Endothelial cell of umbilical vein (primary cell): Measurements from ENCODE around the gene ETFBKMT. TPM values are rescaled to one million over a fixed set of nuclear protein-coding genes. Genes with fewer than 3 reads are reported as not detected.

ENCODE experiments used
- BruUV-seq: library from RNA; stranded (reverse); fragments of 400-500 nt; replicated peaks from 2 replicates; lab custom pipeline; 2021; lab: Mats Ljungman, UMichigan
- CTCF ChIA-PET: fragments of 300-600, 350-600 bp; sonication (Branson Sonifier 250); formaldehyde crosslinking; loops from one replicate; lab custom pipeline; 2021; ENCODE audit warnings: antibody characterized with exemption, inconsistent platforms; lab: Charles Lee
- POLR2A ChIA-PET: fragments of 300-600, 350-600 bp; sonication (Branson Sonifier 250); formaldehyde crosslinking; loops from one replicate; lab custom pipeline; 2021; ENCODE audit warnings: antibody characterized with exemption, inconsistent platforms; lab: Charles Lee
- DNase-seq: peaks from one replicate; pipeline ENCODE4 v3.0.0-alpha.2; 2011; ENCODE audit warnings: low read depth, low spot score
- FAIRE-seq: peaks from 2 replicates; lab custom pipeline; 2011; peaks lifted over from hg19 to GRCh38; lab: Jason Lieb, UNC
- H2AFZ ChIP-seq: 2 replicates; pipeline ENCODE4 v1.6.0; 2012; ENCODE audit warnings: low read depth, low read length, control low read depth, inconsistent platforms
- H3K27ac ChIP-seq: 2 replicates; pipeline ENCODE4 v1.5.1; 2011; ENCODE audit warnings: low read depth, mild to moderate bottlenecking, control low read depth, low read length, moderate library complexity; ENCODE audit not compliant: insufficient read depth
- H3K27me3 ChIP-seq, 2 experiments: 2 replicates each; pipeline versions ENCODE4 v1.6.0 to v1.6.1; 2011; ENCODE audit warnings: low read length in 2 of 2, mixed read lengths in 1 of 2; ENCODE audit not compliant: control insufficient read depth in 2 of 2, insufficient read depth in 2 of 2
- H3K36me3 ChIP-seq, 2 experiments: 2 replicates in 1 of 2; 3 replicates in 1 of 2; pipeline ENCODE4 v1.5.1; 2011; ENCODE audit warnings: low read length in 2 of 2, mild to moderate bottlenecking in 1 of 2, moderate library complexity in 1 of 2; ENCODE audit not compliant: control insufficient read depth in 2 of 2, insufficient read depth in 2 of 2; ENCODE audit errors: extremely low read depth in 1 of 2
- H3K4me1 ChIP-seq: 3 replicates; pipeline ENCODE4 v1.5.1; 2011; ENCODE audit warnings: mild to moderate bottlenecking, low read length; ENCODE audit not compliant: control insufficient read depth, insufficient read depth; ENCODE audit errors: extremely low read depth
- H3K4me2 ChIP-seq: 2 replicates; pipeline ENCODE4 v1.6.1; 2011; ENCODE audit warnings: low read length, control low read depth, mixed read lengths; ENCODE audit not compliant: insufficient read depth
- H3K4me3 ChIP-seq, 3 experiments: fragments of 200-600 bp in 1 of 3; sonication (generic), shearing (Covaris generic) in 1 of 3; replicated peaks in 1 of 3; 2 replicates each; pipeline ENCODE4 v1.5.1; 2011 to 2016; ENCODE audit warnings: control low read depth in 3 of 3, low read length in 3 of 3, mild to moderate bottlenecking in 2 of 3, inconsistent platforms in 1 of 3, low read depth in 1 of 3, moderate library complexity in 1 of 3; ENCODE audit not compliant: insufficient read depth in 1 of 3
- H3K79me2 ChIP-seq: 2 replicates; pipeline ENCODE4 v1.6.0; 2012; ENCODE audit warnings: low read length, inconsistent platforms; ENCODE audit not compliant: control insufficient read depth, insufficient read depth
- H3K9ac ChIP-seq: replicated peaks from 2 replicates; pipeline ENCODE3; 2011; ENCODE audit warnings: low read length, control low read depth; ENCODE audit not compliant: insufficient read depth; ENCODE audit errors: extremely low read depth
- H3K9me1 ChIP-seq: replicated peaks from 3 replicates; pipeline ENCODE4 v1.6.0; 2011; ENCODE audit warnings: mild to moderate bottlenecking, low read length; ENCODE audit not compliant: control insufficient read depth, insufficient read depth; ENCODE audit errors: extremely low read depth
- H3K9me3 ChIP-seq: replicated peaks from 2 replicates; pipeline ENCODE4 v1.5.1; 2012; ENCODE audit warnings: low read length, inconsistent platforms; ENCODE audit not compliant: control insufficient read depth, insufficient read depth
- H4K20me1 ChIP-seq: replicated peaks from 2 replicates; pipeline ENCODE3; 2011; ENCODE audit warnings: mild to moderate bottlenecking, low read length; ENCODE audit not compliant: control insufficient read depth, insufficient read depth; ENCODE audit errors: extremely low read depth
- CTCF ChIP-seq, 2 donors: IDR thresholded peaks; 1 replicate in 1 of 2; 2 replicates in 1 of 2; pipeline ENCODE4 v1.5.1; 2011; ENCODE audit warnings: low read length in 2 of 2, mild to moderate bottlenecking in 2 of 2, moderate library complexity in 2 of 2, control low read depth in 1 of 2, inconsistent platforms in 1 of 2, low read depth in 1 of 2; ENCODE audit not compliant: insufficient read depth in 1 of 2; ENCODE audit errors: extremely low read depth in 1 of 2
- EZH2 ChIP-seq: IDR thresholded peaks from 2 replicates; pipeline ENCODE4 v1.6.1; 2012; ENCODE audit warnings: borderline replicate concordance, low read depth, mild to moderate bottlenecking, moderate library complexity, low read length, inconsistent platforms; ENCODE audit not compliant: severe bottlenecking
- FOS ChIP-seq: IDR thresholded peaks from 2 replicates; pipeline ENCODE4 v1.6.1; 2011; ENCODE audit warnings: mild to moderate bottlenecking, low read length, moderate library complexity, borderline replicate concordance; ENCODE audit not compliant: insufficient read depth
- GATA2 ChIP-seq: IDR thresholded peaks from 2 replicates; pipeline ENCODE4 v1.7.0; 2011; ENCODE audit warnings: low read depth, mild to moderate bottlenecking, moderate library complexity, mixed read lengths, low read length; ENCODE audit not compliant: insufficient read length, insufficient read depth
- JUN ChIP-seq: IDR thresholded peaks from 2 replicates; pipeline ENCODE4 v1.6.1; 2011; ENCODE audit warnings: borderline replicate concordance, low read depth; ENCODE audit not compliant: insufficient read length, insufficient read depth
- MAX ChIP-seq: IDR thresholded peaks from 2 replicates; pipeline ENCODE4 v1.6.1; 2011; ENCODE audit not compliant: insufficient read depth, insufficient read length
- MYC ChIP-seq: IDR thresholded peaks from one replicate; pipeline ENCODE4 v1.6.1; 2011; ENCODE audit warnings: mild to moderate bottlenecking, low read depth, low read length
- POLR2A ChIP-seq: IDR thresholded peaks from 2 replicates; pipeline ENCODE4 v1.6.1; 2012; ENCODE audit warnings: low read depth, mild to moderate bottlenecking, control low read depth, low read length
- POLR2AphosphoS5 ChIP-seq: IDR thresholded peaks from 2 replicates; pipeline ENCODE4 v1.6.1; 2012; ENCODE audit warnings: low read depth, mild to moderate bottlenecking, control low read depth, low read length, moderate library complexity; ENCODE audit not compliant: insufficient read depth
- dilution Hi-C: fragments of 300-500 bp; cut with MboI; formaldehyde crosslinking; loops from one replicate; pipeline ENCODE4 v1.15.0; 2019; ENCODE audit warnings: low sequenced_read_pairs; ENCODE audit not compliant: extremely low pct_ligation_motif_present
- intact Hi-C: fragments of 100-400 bp; cut with micrococcal nuclease; formaldehyde crosslinking; loops from one replicate; pipeline ENCODE4 v1.10.0; 2022
- polyA plus RNA-seq, 4 experiments: library from polyadenylated mRNA; depleted of rRNA in 3 of 4; stranded (reverse) in 3 of 4; unstranded in 1 of 4; fragments of >200 nt; gene quantifications; 2 replicates each; pipeline versions ENCODE4 v1.2.1 to v1.2.3, GENCODE V29; 2011 to 2012; ENCODE audit warnings: missing spikeins in 1 of 4
- total RNA-seq: library from RNA; stranded (reverse); gene quantifications from 2 replicates; pipeline ENCODE4 v1.2.3, GENCODE V29; 2021

ETFBKMT gene
- total and polyA plus RNA-seq, 2 donors (not counting 3 experiments of a cell fraction or from before 2014, with no cell fraction given), result 1.4 to 3.1 TPM

GRCh38 chr12:31664038-31664437, 4.5 kb downstream of the ETFBKMT start:
- H3K36me3 ChIP-seq, result no peaks in the 10 kb centered on the region
- H3K9me1 ChIP-seq, result no peaks in the 10 kb centered on the region
- CTCF ChIA-PET, result no interaction called here
- intact Hi-C loops (no loop called here), dilution Hi-C loops (no loop called here)
- H3K27me3 ChIP-seq, result no peaks in the 10 kb centered on the region
- H3K4me1 ChIP-seq, result no peaks in the 10 kb centered on the region
- TF ChIP-seq GATA2 (no peak), POLR2AphosphoS5 (no peak), MYC (no peak), CTCF (IDR thresholded peaks at IDR 0.05; ENCODE audit: extremely low read depth in 1 of 2, insufficient read depth in 1 of 2, low read depth in 1 of 2, low read length in 2 of 2) (no peak), JUN (no peak), MAX (no peak), FOS (no peak), POLR2A (no peak), EZH2 (no peak)
- no peak overlapping the region for H3K4me2 ChIP-seq
- H3K4me3 ChIP-seq, result no peak overlapping the region
- H3K79me2 ChIP-seq, result no peaks in the 10 kb centered on the region
- H3K9ac ChIP-seq, result no peak overlapping the region
- no peaks in the 10 kb centered on the region for H4K20me1 ChIP-seq
- H3K9me3 ChIP-seq, result no peaks in the 10 kb centered on the region
- POLR2A ChIA-PET, result interaction anchor here (0.6 kb wide), 1 partner anchor 58 kb away, joined by 5 read pairs; no protein-coding TSS in a partner anchor
- H3K27ac ChIP-seq, result no peak overlapping the region
- no peak for DNase-seq
- no TSS peak for BruUV-seq
- no peak for FAIRE-seq
- no peak overlapping the region for H2AFZ ChIP-seq
